HG02588 (cell line): Measurements from ENCODE around the gene MYL12B.
"Not testable (repeated sequence)": the region's sequence is repeated elsewhere in the genome, so short reads cannot be mapped to it uniquely, and the experiment has no call there.

ENCODE experiments used
- ATAC-seq: cut with Tn5 transposase; IDR thresholded peaks from one replicate; pipeline ENCODE4 v1.9.1; 2021; ENCODE audit warnings: mild to moderate bottlenecking, moderate library complexity; ENCODE audit not compliant: unreplicated experiment

The MYL12B gene

GRCh38 chr18:3260995-3261372 lies 949 bp upstream of the MYL12B start:
- ATAC-seq, result no peak

- peak; percentile 38 for ATAC-seq
Measured at GRCh38 chr18:3262234-3263131, 550 bp downstream of the MYL12B start.

DNA sequence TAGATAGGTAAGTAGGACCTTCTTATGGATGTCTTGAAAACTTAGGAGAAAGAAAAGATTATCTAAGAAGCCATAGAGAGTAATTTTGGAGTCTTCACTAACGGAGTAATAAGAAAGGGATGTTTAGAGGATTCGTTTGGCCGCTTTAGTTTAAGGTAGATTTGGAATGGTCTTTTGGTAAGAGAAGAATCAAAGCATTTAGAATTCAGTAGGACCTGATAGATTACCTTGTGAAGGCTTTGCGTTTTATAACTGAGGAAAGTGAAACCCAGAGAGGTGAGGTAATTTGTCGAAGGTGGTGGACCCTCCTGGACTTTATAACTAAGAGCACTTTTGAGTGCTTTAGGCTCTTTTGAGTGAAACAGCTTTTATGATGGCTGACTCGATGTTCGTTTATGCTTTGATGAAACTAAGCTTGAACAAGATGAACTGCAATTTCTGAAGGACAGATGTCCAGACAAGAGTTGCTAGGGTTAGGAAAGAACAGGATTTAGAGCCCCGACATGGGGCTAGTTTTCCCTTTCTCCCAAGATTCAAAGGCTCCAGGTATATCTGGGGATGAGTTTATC lies 1.3 kb downstream of the MYL12B start:
- no peak for ATAC-seq

DNA sequence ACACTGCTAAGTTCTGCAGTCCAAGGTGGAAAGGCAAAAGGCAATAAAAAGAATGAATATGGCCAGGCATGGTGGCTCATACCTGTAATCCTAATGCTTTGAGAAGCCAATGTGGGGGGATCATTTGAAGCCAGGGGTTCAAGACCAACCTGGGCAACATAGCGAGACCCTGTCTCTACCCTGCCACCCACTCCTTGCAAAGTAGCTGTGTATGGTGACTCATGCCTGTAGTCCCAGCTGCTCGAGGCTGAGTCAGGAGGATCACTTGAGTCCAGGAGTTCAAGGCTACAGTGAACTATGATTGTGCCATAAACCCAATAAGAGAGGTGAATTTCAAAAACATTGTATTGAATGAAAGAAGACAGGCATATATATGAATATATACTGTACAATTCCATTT lies 2.4 kb downstream of the MYL12B start:
- no peak for ATAC-seq

GRCh38 chr18:3265564-3266033 lies 3.7 kb downstream of the MYL12B start:
- no peak for ATAC-seq

GRCh38 chr18:3266062-3266608 lies 4.2 kb downstream of the MYL12B start:
- no peak for ATAC-seq

- ATAC-seq, result no peak
Measured at GRCh38 chr18:3268306-3268705, 6.4 kb downstream of the MYL12B start.

GRCh38 chr18:3269241-3269913 lies 7.4 kb downstream of the MYL12B start:
- no peak for ATAC-seq

DNA sequence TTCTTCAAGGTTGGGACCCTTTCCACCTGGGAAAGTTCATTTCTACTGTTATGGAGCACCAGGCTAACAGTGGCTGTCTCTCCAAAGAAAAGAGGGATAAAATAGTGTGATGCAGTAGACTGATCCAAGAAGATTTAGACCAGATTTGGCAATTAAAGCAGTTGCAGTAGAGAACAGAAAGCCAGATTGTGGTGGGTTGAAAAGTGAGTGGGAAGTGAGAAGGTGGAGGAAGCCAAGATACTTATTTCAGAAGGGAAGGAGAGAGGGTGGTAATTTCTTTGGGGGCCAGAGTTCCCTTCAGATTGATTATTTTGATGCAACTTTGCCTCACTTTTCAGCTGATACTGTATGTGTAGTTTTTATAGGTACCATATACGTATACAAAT lies 8.0 kb downstream of the MYL12B start:
- no peak for ATAC-seq

DNA sequence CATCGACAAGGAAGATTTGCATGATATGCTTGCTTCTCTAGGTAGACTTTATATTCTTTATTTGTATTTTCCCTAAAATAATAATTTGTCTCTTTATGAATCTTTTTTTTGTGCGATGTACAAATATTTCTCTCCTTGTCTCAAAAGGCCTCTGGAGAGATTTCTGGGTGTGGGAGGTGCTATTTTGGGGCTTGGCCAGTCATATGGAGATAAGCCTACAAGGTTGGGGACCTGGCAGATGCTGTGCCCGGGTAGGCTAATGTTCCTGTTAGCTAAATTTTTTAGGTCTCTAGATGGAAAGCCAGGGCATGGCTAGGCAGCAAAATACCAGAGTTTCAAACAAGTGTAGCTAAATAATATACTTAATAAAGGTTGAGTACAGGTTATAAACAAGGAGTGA lies 11.1 kb downstream of the MYL12B start:
- no peak for ATAC-seq

GRCh38 chr18:3277643-3278213 lies 15.8 kb downstream of the MYL12B start:
- ATAC-seq, result not testable (repeated sequence)

DNA sequence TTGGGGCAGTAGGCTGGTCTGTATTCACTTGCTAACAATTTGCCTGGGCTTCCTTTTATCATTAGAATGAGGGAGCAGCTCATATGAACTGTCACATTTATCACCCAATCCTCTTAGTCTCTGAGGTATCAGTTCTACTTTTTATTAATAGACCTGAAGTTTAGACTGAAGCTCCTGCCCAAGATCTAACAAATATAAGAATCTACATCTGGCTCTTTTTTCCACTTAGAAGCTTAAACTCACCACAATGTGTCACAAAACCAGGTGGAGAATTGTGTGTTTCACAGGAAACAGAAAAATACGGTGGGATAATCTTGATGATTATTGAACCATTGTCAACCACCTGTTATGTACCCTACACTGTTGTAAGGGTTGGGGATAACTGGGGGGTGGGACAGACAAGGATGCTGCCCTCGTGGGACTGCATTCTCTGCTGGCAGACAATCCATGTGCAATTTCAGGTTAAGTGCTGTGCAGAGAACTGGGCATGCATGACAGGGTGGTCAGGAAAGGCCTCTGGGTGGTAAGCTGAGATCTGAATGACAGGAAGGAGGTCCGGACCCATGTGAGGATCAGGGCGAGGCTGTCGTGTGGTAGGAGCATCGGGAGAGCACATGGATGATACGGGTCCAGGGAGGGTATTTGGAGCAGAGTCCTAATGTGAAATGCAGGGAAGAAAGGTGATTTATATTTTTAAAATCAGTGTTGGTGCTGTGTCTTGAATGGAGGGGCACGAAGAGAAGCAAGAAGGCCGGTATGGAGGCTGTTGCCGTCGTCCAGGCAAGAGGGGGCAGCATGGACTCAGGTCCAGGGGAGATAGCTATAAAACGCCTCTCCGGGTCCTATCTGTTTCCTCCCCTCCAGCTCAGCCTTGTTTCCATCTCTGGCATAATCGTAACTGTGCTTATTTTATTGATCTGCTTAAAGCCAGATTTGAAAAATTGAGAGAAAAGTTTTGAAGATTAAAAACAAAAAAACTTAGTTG lies 17.6 kb downstream of the MYL12B start:
- peak; percentile 85 for ATAC-seq

DNA sequence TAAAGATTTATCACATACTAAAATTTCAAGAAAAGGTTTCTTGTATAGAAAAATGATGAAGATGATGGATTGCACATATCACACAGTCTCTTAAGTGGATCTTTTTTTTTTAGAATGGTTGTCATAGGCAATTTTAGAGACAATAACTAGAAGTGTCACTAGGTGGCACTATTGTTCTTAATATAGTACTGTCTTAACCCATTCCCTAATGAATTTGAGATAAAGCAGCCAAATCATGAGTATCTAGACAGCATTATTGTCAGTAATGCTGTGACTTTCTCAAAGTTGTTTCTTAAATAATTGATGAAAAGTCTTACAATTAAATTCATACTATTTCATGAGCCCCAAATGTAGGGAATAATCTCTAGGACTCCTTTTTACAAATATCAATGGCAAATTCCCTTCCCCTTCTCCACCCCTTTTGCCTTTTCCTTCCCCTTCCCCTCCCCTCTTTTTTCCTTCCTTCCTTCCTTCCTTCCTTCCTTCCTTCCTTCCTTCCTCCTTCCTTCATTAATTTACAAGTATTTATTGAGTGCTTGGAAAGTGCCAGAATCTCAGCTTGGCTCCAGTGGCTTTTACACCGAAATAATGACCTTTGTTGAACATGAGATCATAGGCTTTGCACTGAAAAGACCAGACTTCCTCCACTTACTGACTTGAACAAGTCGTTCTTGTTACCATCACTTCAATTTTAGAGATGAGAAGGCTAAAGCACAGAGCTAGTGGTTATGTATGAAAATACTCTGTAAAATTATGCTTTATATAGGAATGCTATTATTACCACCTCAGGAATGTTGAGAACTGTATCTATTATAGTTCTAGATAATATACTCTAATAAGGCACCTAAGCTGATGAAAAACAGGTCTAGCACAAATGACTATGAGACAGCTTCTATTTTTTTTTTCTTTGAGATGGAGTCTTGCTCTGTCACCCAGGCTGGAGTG lies 19.8 kb downstream of the MYL12B start:
- peak; percentile 61 for ATAC-seq

DNA sequence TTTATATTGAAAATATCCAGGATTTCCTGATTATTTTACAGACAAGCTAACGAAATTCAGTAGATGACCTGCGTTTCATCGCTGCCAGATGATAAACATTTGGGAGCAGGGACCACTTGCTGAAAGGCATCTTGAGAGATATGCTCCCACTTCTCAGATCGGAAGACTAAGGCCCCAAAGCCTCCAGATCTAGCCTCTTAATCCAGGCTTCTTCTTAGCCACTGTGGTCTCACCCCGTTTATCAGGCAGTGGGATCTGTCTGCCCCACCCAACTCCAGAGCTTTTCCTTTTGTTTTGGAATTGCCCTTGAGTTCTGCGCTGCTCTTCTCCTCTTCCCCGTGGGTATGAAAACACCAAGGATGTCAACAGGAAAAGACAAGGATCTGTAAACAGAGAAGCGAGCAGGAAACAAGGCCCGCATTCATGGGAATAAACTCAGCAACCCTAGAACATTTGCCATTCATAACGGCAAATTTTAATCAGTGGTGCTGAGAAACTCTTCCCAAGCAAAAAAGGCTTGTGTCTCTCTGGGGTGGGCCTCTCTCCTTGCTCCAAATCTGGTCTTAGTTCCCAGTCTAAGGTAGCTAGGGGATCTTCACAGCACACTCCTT lies 21.4 kb downstream of the MYL12B start:
- no peak for ATAC-seq

- no peak for ATAC-seq
Measured at GRCh38 chr18:3283908-3284307, 22.0 kb downstream of the MYL12B start.

DNA sequence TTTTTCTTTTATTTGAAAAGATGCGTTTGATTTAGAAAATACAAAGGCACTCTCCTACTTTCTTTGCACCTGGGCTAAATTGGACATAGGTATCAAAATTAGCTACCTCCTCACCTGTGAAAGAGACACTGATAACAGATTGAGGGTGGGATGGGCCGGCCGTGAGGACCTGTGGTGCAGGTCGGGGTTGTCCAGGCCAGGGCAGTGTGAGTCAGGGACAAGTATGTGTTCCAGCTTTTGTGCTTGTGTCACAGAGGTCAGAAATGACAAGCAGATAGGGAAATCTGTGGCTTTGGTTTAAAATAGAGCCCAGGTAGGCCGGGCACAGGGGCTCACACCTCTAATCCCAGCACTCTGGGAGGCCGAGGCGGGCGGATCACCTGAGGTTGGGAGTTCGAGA lies 22.6 kb downstream of the MYL12B start:
- no peak for ATAC-seq

- no peak for ATAC-seq
Measured at GRCh38 chr18:3286159-3286558, 24.2 kb downstream of the MYL12B start.

- ATAC-seq, result no peak
Measured at GRCh38 chr18:3293196-3293951, 31.4 kb downstream of the MYL12B start.
